K562 (cell line): ENCODE results near the gene RPP14. TPM values are rescaled to one million over a fixed set of nuclear protein-coding genes. Genes with fewer than 3 reads are reported as not detected.
A peak's percentile ranks its signal among the peaks of the same experiment; 100 is the strongest.

Source experiments
- ATAC-seq: fragments of 200-7000 bp; cut with Tn5 transposase; 3 replicates; pipeline ENCODE4 v1.9.1; 2020; ENCODE audit warnings: moderate library complexity
- BruUV-seq: library from RNA; stranded (reverse); fragments of 400-500 nt; replicated peaks from 2 replicates; lab custom pipeline; 2021; lab: Mats Ljungman, UMichigan
- CTCF ChIA-PET: fragments of 300-600 bp; formaldehyde crosslinking; extraction: SDS; loops from one replicate; lab custom pipeline; 2021; ENCODE audit warnings: low intra/inter-chr PET ratio; lab: Yijun Ruan, JAX
- POLR2A ChIA-PET: fragments of 300-600, 350-650 bp; sonication (Branson Sonifier 250); formaldehyde crosslinking; extraction: SDS; loops from one replicate; lab custom pipeline; 2021; ENCODE audit warnings: antibody characterized with exemption, inconsistent platforms; lab: Yijun Ruan, JAX
- DNase-seq, 4 experiments: peaks; one replicate each; pipeline versions ENCODE4 v3.0.0 to v3.0.0-alpha.2; 2011 to 2018; ENCODE audit warnings: low spot score in 3 of 4, mixed read lengths in 3 of 4; ENCODE audit errors: extremely low read depth in 1 of 4
- FAIRE-seq: peaks from 2 replicates; lab custom pipeline; 2011; peaks lifted over from hg19 to GRCh38; lab: Jason Lieb, UNC
- H2AFZ ChIP-seq: 2 replicates; pipeline ENCODE4 v1.6.0; 2011; ENCODE audit warnings: low read depth, low read length, control low read depth, inconsistent platforms
- H3K27ac ChIP-seq: fragments of 200-600 bp; 3 replicates; pipeline ENCODE4 v1.8.0; 2011; ENCODE audit warnings: low read depth, mild to moderate bottlenecking, control low read depth, inconsistent platforms, low read length, moderate library complexity, mixed read lengths; ENCODE audit errors: extremely low read depth
- H3K27me3 ChIP-seq, 2 experiments: fragments of 300-600 bp in 1 of 2; 2 replicates in 1 of 2; 3 replicates in 1 of 2; pipeline versions ENCODE4 v1.6.0 to v1.8.0; 2011; ENCODE audit warnings: inconsistent platforms in 2 of 2, low read length in 2 of 2, mild to moderate bottlenecking in 1 of 2, mixed read lengths in 1 of 2, moderate library complexity in 1 of 2; ENCODE audit not compliant: control insufficient read depth in 2 of 2, insufficient read depth in 2 of 2
- H3K36me3 ChIP-seq: fragments of 300-600 bp; 3 replicates; pipeline ENCODE4 v1.8.0; 2011; ENCODE audit warnings: mild to moderate bottlenecking, low read length, inconsistent platforms; ENCODE audit not compliant: control insufficient read depth, insufficient read depth
- H3K4me1 ChIP-seq, 2 experiments: fragments of 200-600 bp in 1 of 2; replicated peaks in 1 of 2; 2 replicates in 1 of 2; 3 replicates in 1 of 2; pipeline versions ENCODE4 v1.5.1 to v1.8.0; 2011; ENCODE audit warnings: inconsistent platforms in 2 of 2, low read length in 2 of 2, mild to moderate bottlenecking in 1 of 2, mixed read lengths in 1 of 2, moderate library complexity in 1 of 2; ENCODE audit not compliant: control insufficient read depth in 2 of 2, insufficient read depth in 2 of 2
- H3K4me2 ChIP-seq: 2 replicates; pipeline ENCODE4 v1.6.1; 2011; ENCODE audit warnings: low read length, control low read depth, inconsistent platforms, mixed read lengths; ENCODE audit not compliant: insufficient read depth
- H3K4me3 ChIP-seq: fragments of 200-600 bp; sonication (generic), shearing (Covaris generic); 2 replicates; pipeline ENCODE4 v1.5.1; 2016; ENCODE audit warnings: control low read depth, inconsistent platforms
- H3K79me2 ChIP-seq: fragments of 200-600 bp; 3 replicates; pipeline ENCODE4 v1.8.0; 2011; ENCODE audit warnings: low read length, inconsistent platforms; ENCODE audit not compliant: control insufficient read depth, insufficient read depth
- H3K9ac ChIP-seq, 2 experiments: 2 replicates each; pipeline versions ENCODE4 v1.6.0 to v1.6.1; 2011; ENCODE audit warnings: low read depth in 2 of 2, low read length in 2 of 2, control low read depth in 1 of 2, inconsistent platforms in 1 of 2, mild to moderate bottlenecking in 1 of 2, mixed read lengths in 1 of 2; ENCODE audit not compliant: insufficient read depth in 1 of 2
- H3K9me1 ChIP-seq: one replicate; pipeline ENCODE4 v1.6.0; 2011; ENCODE audit warnings: inconsistent platforms, mild to moderate bottlenecking, low read length, moderate library complexity; ENCODE audit not compliant: control insufficient read depth, insufficient read depth
- H3K9me3 ChIP-seq: replicated peaks from 2 replicates; pipeline ENCODE4 v1.5.1; 2011; ENCODE audit warnings: low read depth, low read length, inconsistent platforms; ENCODE audit not compliant: control insufficient read depth, insufficient read depth
- H4K20me1 ChIP-seq: replicated peaks from 2 replicates; pipeline ENCODE4 v1.6.1; 2011; ENCODE audit warnings: low read length, inconsistent platforms, mixed read lengths; ENCODE audit not compliant: control insufficient read depth, insufficient read depth
- BRF1 ChIP-seq: IDR thresholded peaks from 3 replicates; pipeline ENCODE4 v1.6.1; 2011; ENCODE audit warnings: borderline replicate concordance, mild to moderate bottlenecking; ENCODE audit not compliant: insufficient read length; ENCODE audit errors: extremely low read depth
- DPF2 ChIP-seq: fragments of 450-650 bp; IDR thresholded peaks from 2 replicates; pipeline ENCODE4 v1.6.1; 2016
- RB1 ChIP-seq: fragments of 450-650 bp; IDR thresholded peaks from 2 replicates; pipeline ENCODE4 v1.6.1; 2017; ENCODE audit warnings: low read depth, mild to moderate bottlenecking
- RFX7 ChIP-seq: fragments of 250-450 bp; sonication (Bioruptor Pico); IDR thresholded peaks from 2 replicates; pipeline ENCODE4 v1.5.1; 2021; ENCODE audit warnings: mild to moderate bottlenecking
- RNF219 ChIP-seq: fragments of 250-450 bp; sonication (Bioruptor Pico); IDR thresholded peaks from 2 replicates; pipeline ENCODE4 v1.5.0; 2022; ENCODE audit warnings: mild to moderate bottlenecking
- SOX6 ChIP-seq: fragments of 450-650 bp; IDR thresholded peaks from 2 replicates; pipeline ENCODE4 v1.6.1; 2014; ENCODE audit warnings: mild to moderate bottlenecking
- SRSF9 ChIP-seq: fragments of 200-400 bp; formaldehyde crosslinking; IDR thresholded peaks from 2 replicates; pipeline ENCODE4 v1.6.1; 2017; ENCODE audit warnings: low read depth, low read length, borderline replicate concordance
- TEAD1 ChIP-seq, 2 experiments: fragments of 450-650 bp in 1 of 2; sonication (generic) in 1 of 2; formaldehyde crosslinking; IDR thresholded peaks; 2 replicates each; pipeline versions ENCODE4 v1.4.0 to v1.8.0; 2020 to 2022; ENCODE audit warnings: mild to moderate bottlenecking in 2 of 2, missing genetic modification reagents in 1 of 2
- TRIM25 ChIP-seq: fragments of 450-650 bp; IDR thresholded peaks from 2 replicates; pipeline ENCODE4 v1.7.0; 2016; ENCODE audit warnings: borderline replicate concordance
- ZC3H8 ChIP-seq: fragments of 450-650 bp; IDR thresholded peaks from 2 replicates; pipeline ENCODE4 v1.6.1; 2017
- ZNF780A ChIP-seq: fragments of 250-450 bp; sonication (Bioruptor Pico); IDR thresholded peaks from 2 replicates; pipeline ENCODE4 v1.5.0; 2021; ENCODE audit warnings: mild to moderate bottlenecking
- WGBS: fragments of 100-300 bp; shearing (Covaris generic); methylation state at CpG from one replicate; pipeline ENCODE4 v1.1.6; 2016; ENCODE audit warnings: low coverage, mixed read lengths; ENCODE audit not compliant: insufficient coverage; ENCODE audit errors: missing lambda C conversion rate; 5-methylcytosine and 5-hydroxymethylcytosine counted together
- in situ Hi-C: fragments of 300-500 bp; cut with MboI; formaldehyde crosslinking; loops from 4 replicates; pipeline ENCODE4 v1.15.0; 2018; ENCODE audit warnings: inconsistent platforms, mixed read lengths
- intact Hi-C: fragments of 100-400 bp; cut with micrococcal nuclease; formaldehyde crosslinking; loops from 2 replicates; pipeline ENCODE4 v1.14.2; 2022
- polyA plus RNA-seq, 8 experiments: library from polyadenylated mRNA; depleted of rRNA in 4 of 8; stranded (reverse) in 5 of 8; unstranded in 3 of 8; fragments of >200 nt; fragmentation: Nextera tagmentation in 2 of 8; fragmentation: Illumina TruSeq in 1 of 8; extraction: Ambion mirVana in 2 of 8; extraction: Trizol in 1 of 8; gene quantifications; 2 replicates each; pipeline versions ENCODE4 v1.2.1 to v1.2.3, GENCODE V29; 2011 to 2014; ENCODE audit warnings: inconsistent platforms in 1 of 8, missing spikeins in 1 of 8
- total RNA-seq, 7 experiments: library from RNA; depleted of rRNA in 6 of 7; stranded (reverse); fragments of >200 nt in 6 of 7; fragmentation: Illumina TruSeq in 2 of 7; extraction: Trizol in 2 of 7; gene quantifications; 2 replicates each; pipeline versions ENCODE4 v1.2.1 to v1.2.3, GENCODE V29; 2011 to 2021; ENCODE audit warnings: low replicate concordance in 1 of 7

Gene RPP14
- total and polyA plus RNA-seq, 9 of the 15 experiments (the other 6 are each of a cell fraction or from before 2014, with no cell fraction given), result 13.5 to 20.8 (median 15.4) TPM

GRCh38 chr3:58349792-58350626, 44.0 kb downstream of the RPP14 start:
- Histone ChIP-seq H3K27me3 (no peaks in the 10 kb centered on the region), H2AFZ (no peak overlapping the region), H3K27ac (peak overlapping the region; percentile 35; the same call in 1 of the 3 replicates), H3K4me3 (no peak overlapping the region), H3K79me2 (no peaks in the 10 kb centered on the region; the same call in 2 of the 3 replicates), H3K9me1 (no peaks in the 10 kb centered on the region), H3K4me1 (peaks cover 0 to 17% of the 10 kb centered on the region in 2 experiments; a peak in 3 of 5 replicates), H4K20me1 (no peaks in the 10 kb centered on the region; the same call in 1 of the 2 replicates), H3K9ac (peak overlapping the region in 1 of 2 experiments; percentile 52; a peak in 2 of 4 replicates), H3K36me3 (no peaks in the 10 kb centered on the region; the same call in 2 of the 3 replicates), H3K9me3 (no peaks in the 10 kb centered on the region), H3K4me2 (peak overlapping the region; percentile 52)
- no peak for DNase-seq
- 54% methylated on average over 7 of the region's 7 CpGs for WGBS
- CTCF ChIA-PET, result no interaction called here
- POLR2A ChIA-PET, result interaction anchor here (0.5 to 2.1 kb wide), 6 partner anchors 9 to 182 kb away, joined by 3 to 5 read pairs (median 4); partner anchors contain the start of gene PXK
- BruUV-seq, result no TSS peak
- in situ Hi-C loops, result no loop called here
- intact Hi-C loops, result no loop called here
- FAIRE-seq, result no peak
- TF ChIP-seq TEAD1 (CRISPR knock-in tag; IDR thresholded peaks at IDR 0.05), result no peak
- no peak for TF ChIP-seq ZNF780A (CRISPR knock-in tag)
- TF ChIP-seq SOX6, result no peak
- peak; percentile 53 for ATAC-seq

- intact Hi-C loops (no loop called here), in situ Hi-C loops (no loop called here)
- H2AFZ ChIP-seq, result no peak overlapping the region
- no peak overlapping the region; a peak in 1 of 4 replicates for H3K9ac ChIP-seq
- H3K4me3 ChIP-seq, result no peak overlapping the region
- H3K27me3 ChIP-seq, result no peaks in the 10 kb centered on the region
- H3K9me3 ChIP-seq, result no peaks in the 10 kb centered on the region
- no peaks in the 10 kb centered on the region; the same call in 1 of the 2 replicates for H4K20me1 ChIP-seq
- H3K27ac ChIP-seq, result peak overlapping the region; percentile 35; the same call in 1 of the 3 replicates
- 10% methylated on average over 1 of the region's 2 CpGs for WGBS
- peak overlapping the region; percentile 52 for H3K4me2 ChIP-seq
- CTCF ChIA-PET, result no interaction called here
- H3K4me1 ChIP-seq, result peaks cover 0 to 17% of the 10 kb centered on the region in 2 experiments; a peak in 3 of 5 replicates
- H3K36me3 ChIP-seq, result no peaks in the 10 kb centered on the region; the same call in 2 of the 3 replicates
- no TSS peak for BruUV-seq
- no peaks in the 10 kb centered on the region; the same call in 2 of the 3 replicates for H3K79me2 ChIP-seq
- DNase-seq, result peak in 1 of 4 experiments; percentile 30
- ATAC-seq, result peak; percentile 83
- peak; percentile 60 for FAIRE-seq
- H3K9me1 ChIP-seq, result no peaks in the 10 kb centered on the region
- POLR2A ChIA-PET, result interaction anchor here (0.5 to 2.1 kb wide), 6 partner anchors 10 to 181 kb away, joined by 3 to 5 read pairs (median 4); partner anchors contain the start of gene PXK
- TF ChIP-seq RNF219 (no peak), RB1 (no peak), RFX7 (CRISPR knock-in tag) (no peak), DPF2 (0 out of 2 replicates have a peak, but pooled peaks have one; percentile 40), BRF1 (no peak), ZC3H8 (no peak), SRSF9 (no peak), TRIM25 (no peak)
Observed at GRCh38 chr3:58350627-58351013, 44.6 kb downstream of the RPP14 start.
